ENCODE measurements around the gene ATOSA. TPM values are rescaled to one million over a fixed set of nuclear protein-coding genes. Genes with fewer than 3 reads are reported as not detected.

ATOSA gene
- total and polyA plus RNA-seq, 2 of the 13 experiments (the other 11 are each of a cell fraction or from before 2014, with no cell fraction given) = 6.6 to 16.3 TPM

DNA sequence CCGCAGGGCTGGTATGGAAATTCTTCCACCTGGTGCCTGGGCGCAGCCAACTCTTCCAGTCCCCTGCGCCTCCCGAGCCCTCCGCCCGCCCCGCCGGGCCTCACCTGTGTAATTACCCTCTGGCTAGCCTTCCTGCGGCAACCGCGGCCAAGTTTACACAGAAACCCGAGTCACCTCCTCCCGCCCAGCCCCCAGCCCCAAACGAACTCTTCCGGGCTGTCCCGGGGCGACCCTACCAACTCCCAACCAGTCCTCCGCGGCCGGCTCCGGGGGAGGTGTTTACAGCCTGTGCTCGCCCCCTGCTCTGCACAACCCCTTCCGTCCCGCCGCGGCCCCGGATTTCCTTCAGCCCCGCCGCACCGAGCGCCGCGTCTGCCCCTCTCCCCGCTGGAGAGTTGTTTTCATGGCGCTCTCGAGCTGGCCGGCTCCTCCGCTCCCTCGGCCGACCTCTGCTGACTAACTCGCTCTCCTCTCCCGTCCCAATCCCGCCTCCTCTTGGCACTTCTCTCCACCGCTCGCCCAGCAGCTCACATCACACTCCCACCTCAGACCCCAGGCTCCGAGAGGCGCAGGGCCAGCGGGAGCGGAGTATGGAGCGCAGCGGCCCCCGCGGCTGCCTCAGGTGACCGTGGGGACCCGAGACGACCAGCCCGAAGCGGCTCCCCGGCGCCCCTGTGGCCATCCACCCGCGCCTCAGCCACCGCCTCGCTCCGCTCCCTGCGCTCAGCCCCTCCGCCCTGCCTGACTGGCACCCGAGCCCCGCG is 538 bp downstream of the ATOSA start (continued):
- TF ChIP-seq, protein P1, sequence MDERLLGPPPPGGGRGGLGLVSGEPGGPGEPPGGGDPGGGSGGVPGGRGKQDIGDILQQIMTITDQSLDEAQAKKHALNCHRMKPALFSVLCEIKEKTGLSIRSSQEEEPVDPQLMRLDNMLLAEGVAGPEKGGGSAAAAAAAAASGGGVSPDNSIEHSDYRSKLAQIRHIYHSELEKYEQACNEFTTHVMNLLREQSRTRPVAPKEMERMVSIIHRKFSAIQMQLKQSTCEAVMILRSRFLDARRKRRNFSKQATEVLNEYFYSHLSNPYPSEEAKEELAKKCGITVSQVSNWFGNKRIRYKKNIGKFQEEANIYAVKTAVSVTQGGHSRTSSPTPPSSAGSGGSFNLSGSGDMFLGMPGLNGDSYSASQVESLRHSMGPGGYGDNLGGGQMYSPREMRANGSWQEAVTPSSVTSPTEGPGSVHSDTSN (CRISPR knock-in tag; IDR thresholded peaks at IDR 0.05) = no peak
- TF ChIP-seq KDM6A (CRISPR knock-in tag; IDR thresholded peaks at IDR 0.05; ENCODE audit: low read depth) (no peak), CBFB (CRISPR knock-in tag; IDR thresholded peaks at IDR 0.05) (no peak), MED1 (CRISPR knock-in tag; IDR thresholded peaks at IDR 0.05) (no peak; the same call in none of the 2 replicates), BCL6 (CRISPR knock-in tag; IDR thresholded peaks at IDR 0.05) (peak; percentile 0; the same call in 1 of the 2 replicates), KLF15 (CRISPR knock-in tag; IDR thresholded peaks at IDR 0.05; ENCODE audit: borderline replicate concordance) (no peak)
- TF ChIP-seq, protein P2, sequence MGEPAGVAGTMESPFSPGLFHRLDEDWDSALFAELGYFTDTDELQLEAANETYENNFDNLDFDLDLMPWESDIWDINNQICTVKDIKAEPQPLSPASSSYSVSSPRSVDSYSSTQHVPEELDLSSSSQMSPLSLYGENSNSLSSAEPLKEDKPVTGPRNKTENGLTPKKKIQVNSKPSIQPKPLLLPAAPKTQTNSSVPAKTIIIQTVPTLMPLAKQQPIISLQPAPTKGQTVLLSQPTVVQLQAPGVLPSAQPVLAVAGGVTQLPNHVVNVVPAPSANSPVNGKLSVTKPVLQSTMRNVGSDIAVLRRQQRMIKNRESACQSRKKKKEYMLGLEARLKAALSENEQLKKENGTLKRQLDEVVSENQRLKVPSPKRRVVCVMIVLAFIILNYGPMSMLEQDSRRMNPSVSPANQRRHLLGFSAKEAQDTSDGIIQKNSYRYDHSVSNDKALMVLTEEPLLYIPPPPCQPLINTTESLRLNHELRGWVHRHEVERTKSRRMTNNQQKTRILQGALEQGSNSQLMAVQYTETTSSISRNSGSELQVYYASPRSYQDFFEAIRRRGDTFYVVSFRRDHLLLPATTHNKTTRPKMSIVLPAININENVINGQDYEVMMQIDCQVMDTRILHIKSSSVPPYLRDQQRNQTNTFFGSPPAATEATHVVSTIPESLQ (CRISPR knock-in tag; conservative IDR thresholded peaks at IDR 0.05) = no peak
- TF ChIP-seq, protein P3, sequence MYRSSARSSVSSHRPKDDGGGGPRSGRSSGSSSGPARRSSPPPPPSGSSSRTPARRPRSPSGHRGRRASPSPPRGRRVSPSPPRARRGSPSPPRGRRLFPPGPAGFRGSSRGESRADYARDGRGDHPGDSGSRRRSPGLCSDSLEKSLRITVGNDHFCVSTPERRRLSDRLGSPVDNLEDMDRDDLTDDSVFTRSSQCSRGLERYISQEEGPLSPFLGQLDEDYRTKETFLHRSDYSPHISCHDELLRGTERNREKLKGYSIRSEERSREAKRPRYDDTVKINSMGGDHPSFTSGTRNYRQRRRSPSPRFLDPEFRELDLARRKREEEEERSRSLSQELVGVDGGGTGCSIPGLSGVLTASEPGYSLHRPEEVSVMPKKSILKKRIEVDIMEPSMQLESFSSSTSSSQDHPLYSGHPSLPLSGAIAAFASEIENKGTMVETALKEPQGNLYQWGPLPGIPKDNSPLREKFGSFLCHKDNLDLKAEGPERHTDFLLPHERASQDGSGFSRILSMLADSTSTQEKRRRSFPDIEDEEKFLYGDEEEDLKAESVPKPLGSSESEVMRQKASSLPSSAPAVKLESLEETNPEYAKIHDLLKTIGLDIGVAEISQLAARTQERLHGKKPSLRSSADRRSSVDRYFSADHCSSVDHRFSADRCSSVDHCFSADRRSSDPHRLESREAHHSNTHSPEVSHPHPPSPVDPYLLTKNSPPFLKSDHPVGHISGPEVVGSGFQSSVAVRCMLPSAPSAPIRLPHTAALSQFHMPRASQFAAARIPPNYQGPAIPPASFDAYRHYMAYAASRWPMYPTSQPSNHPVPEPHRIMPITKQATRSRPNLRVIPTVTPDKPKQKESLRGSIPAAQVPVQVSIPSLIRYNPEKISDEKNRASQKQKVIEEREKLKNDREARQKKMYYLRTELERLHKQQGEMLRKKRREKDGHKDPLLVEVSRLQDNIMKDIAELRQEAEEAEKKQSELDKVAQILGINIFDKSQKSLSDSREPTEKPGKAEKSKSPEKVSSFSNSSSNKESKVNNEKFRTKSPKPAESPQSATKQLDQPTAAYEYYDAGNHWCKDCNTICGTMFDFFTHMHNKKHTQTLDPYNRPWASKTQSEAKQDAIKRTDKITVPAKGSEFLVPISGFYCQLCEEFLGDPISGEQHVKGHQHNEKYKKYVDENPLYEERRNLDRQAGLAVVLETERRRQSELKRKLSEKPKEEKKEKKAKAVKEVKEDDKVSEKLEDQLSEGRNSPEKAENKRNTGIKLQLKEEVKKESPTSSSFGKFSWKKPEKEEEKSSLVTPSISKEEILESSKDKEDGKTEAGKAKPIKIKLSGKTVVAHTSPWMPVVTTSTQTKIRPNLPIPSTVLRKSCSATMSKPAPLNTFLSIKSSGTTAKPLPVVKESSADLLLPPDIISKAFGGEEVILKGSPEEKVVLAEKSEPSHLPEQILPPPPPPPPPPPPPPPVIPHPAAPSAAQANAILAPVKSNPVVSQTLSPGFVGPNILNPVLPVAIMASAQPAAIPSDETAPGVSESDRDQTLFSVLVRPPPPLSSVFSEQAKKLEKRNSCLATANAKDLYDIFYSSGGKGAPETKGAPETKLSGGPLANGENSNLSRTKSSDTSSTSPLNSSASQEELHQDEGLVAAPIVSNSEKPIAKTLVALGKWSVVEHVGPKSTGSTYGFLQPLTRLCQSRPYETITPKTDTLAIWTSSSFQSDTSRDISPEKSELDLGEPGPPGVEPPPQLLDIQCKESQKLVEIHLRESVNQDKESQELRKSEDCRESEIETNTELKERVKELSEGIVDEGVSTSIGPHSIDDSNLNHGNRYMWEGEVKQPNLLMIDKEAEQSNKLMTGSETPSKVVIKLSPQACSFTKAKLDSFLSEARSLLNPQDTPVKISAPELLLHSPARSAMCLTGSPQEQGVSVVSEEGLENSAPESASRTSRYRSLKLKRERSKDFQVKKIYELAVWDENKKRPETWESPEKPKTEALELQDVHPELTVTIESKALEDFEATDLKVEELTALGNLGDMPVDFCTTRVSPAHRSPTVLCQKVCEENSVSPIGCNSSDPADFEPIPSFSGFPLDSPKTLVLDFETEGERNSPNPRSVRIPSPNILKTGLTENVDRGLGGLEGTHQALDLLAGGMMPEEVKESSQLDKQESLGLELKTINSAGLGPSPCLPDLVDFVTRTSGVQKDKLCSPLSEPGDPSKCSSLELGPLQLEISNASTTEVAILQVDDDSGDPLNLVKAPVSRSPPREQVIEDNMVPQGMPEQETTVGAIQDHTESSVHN (CRISPR knock-in tag; IDR thresholded peaks at IDR 0.05) = no peak

Measured in HepG2 (cell line).